ENCODE results near the gene TWNK.

Gene TWNK

GRCh38 chr10:100986952-100987684, at the start of gene TWNK, which contains the start of gene MRPL43:
Gene TWNK (plus strand): TSS chr10:100987543. CDS start chr10:100988211, 668 bp downstream.
Gene MRPL43 (minus strand): TSS chr10:100987497. CDS start chr10:100987443, 54 bp downstream.
- in situ Hi-C loops (cut with MboI; ENCODE audit: low sequenced_read_pairs), result no loop called here

- in situ Hi-C loops (cut with MboI; ENCODE audit: low sequenced_read_pairs), result no loop called here
Observed at GRCh38 chr10:100939763-100940344, 47.5 kb upstream of the TWNK start.

DNA sequence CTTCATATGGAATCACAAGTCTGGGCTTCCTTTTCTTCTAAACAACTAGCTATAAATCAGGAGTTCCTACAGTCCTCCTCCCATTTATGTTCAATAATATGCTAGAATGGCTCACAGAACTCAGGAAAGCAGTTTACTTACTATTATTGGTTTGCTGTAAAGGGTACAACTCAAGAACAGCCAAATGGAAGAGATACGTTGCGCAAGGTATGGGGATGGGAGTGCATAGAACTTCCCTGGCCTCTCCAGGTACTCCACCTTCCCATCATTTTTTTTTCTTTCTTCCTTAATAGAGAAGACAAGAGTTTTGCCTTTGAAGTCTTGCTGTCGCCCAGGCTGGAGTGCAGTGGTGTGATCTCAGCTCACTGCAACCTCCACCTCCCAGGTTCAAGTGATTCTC, 45.1 kb upstream of the TWNK start:
- in situ Hi-C loops (cut with MboI; ENCODE audit: low sequenced_read_pairs), result no loop called here

GRCh38 chr10:100943508-100943907, 43.8 kb upstream of the TWNK start:
- in situ Hi-C loops (cut with MboI; ENCODE audit: low sequenced_read_pairs), result no loop called here

GRCh38 chr10:100945754-100946153, 41.6 kb upstream of the TWNK start:
- in situ Hi-C loops (cut with MboI; ENCODE audit: low sequenced_read_pairs), result no loop called here

GRCh38 chr10:100948916-100949315, 38.4 kb upstream of the TWNK start:
- in situ Hi-C loops (cut with MboI; ENCODE audit: low sequenced_read_pairs), result no loop called here

DNA sequence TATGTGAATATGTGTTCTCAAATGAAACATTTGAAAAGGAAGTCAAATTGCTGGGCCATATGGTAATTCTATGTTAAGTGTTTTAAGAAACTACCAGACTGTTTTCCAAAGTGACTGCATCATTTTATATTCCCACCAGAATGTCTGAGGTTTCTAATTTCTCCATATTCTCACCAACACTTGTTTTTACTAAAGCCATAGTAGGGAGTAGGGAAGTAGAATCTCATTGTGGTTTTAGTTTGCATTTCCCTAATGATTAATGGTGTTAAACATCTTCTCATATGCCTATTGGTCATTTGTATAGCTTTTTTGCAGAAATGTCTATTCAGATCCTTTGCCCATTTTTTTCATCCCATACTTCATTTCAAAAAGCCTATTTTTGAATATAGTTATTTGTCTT, 27.1 kb upstream of the TWNK start:
- in situ Hi-C loops (cut with MboI; ENCODE audit: low sequenced_read_pairs), result no loop called here

DNA sequence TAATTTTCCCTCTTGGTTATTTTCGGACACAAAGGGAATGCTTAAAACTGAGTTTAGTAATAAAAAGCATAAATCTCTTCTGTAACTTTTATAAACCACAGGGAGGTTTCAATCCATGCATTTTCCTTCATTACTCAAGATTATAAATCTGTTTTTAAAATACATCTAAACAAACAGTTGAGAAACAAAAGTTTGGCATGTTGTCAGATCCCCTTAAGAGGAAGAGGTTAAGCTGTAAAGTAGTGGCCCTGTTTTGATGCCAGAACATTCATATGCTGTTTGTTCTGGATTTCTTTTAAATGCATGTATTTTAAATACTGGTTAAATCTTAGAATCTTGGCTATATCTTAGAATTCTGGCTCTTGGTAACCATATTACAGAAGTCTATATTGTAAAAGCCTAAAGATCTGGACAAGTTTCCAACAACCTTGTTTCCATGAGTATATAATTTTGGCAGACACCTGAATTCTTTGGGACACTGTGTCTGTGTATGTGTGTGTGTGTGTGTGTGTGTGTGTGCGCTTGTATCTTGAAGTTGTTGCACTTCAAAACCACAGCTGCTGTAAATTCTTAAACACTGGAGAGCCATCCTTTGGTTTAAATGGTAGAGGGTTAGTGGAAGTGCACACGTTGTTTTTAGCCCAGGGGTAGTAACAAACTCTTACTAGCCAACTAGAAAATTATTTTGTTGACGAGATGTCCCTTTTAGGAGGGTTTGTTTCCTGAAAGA, 24.8 kb upstream of the TWNK start:
- in situ Hi-C loops (cut with MboI; ENCODE audit: low sequenced_read_pairs), result no loop called here

GRCh38 chr10:100963826-100964225, 23.5 kb upstream of the TWNK start:
- in situ Hi-C loops (cut with MboI; ENCODE audit: low sequenced_read_pairs), result no loop called here

DNA sequence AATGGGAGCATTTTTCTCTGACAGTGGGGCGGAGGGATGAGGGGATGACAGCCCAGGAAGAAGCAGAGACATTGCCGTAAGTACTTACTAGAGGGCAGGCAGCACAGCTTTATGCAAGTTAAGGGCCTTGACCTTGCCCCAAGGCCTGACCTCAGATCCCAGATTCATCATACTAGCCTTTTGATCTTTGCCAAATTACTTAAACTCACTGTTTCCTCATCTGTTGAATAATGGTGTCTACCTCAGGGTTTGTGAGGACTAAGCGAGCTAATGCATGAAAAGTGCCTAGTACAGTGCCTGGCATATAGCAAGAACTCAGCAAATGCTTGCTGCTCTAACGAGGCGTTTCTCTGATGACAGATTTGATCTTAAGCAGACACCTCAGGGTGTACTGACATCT, 21.5 kb upstream of the TWNK start:
- in situ Hi-C loops (cut with MboI; ENCODE audit: low sequenced_read_pairs), result no loop called here

DNA sequence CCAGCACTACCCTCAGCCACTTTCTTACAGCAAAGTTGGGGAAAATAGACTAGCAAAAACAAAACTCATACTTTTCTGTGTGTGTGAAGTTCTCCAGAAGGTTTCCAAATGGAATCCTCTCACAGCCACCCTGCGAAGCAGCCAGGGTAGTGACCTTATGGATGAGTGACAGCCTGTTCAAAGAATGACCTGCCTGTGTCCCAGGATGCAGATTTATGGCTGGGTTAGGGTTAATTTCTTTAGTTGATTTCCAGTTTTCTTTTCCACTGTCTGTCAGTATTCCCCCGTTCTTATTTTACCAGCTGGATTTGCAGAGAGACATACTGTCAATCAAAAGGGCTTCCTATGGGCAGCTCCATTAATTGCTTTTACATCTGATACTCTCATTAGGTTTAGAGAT, 20.5 kb upstream of the TWNK start:
- in situ Hi-C loops (cut with MboI; ENCODE audit: low sequenced_read_pairs), result no loop called here

DNA sequence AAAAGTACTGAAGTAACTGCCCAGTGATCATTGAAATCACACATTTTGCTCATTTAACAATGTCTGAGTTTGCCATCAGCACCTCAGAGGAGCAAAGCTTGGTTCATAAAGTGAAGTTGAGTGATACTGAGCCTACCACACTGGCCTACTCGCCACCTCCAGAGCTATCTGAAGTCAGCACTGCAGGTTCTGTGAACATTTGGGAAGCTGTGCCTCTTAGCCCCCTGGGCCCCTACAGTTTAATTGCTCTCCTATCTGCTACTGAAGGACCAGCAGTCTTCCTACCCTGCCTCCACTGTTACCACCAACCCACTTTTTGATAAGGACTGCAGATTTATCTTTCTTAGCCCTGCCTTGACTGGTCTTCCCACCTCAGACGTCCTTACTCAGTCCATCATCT, 20.0 kb upstream of the TWNK start:
- in situ Hi-C loops (cut with MboI; ENCODE audit: low sequenced_read_pairs), result no loop called here

- in situ Hi-C loops (cut with MboI; ENCODE audit: low sequenced_read_pairs), result no loop called here
Observed at GRCh38 chr10:100968062-100968736, 19.1 kb upstream of the TWNK start.

DNA sequence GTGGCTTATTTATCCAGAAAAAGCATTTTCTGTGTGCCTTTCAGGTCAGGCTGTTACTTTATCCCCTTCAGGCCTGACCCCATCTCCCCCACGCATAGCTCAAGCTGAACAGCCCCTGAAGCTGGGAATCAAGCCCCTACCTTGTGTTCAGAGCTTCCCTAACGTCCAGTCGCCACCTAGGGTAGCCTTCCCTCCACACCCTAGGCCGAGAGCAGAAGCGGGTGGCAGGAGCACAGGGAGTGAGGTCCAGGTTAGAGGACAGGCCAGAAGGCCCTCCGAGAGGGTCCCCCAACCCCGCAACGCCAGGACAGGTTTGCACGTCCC, 18.5 kb upstream of the TWNK start:
- in situ Hi-C loops (cut with MboI; ENCODE audit: low sequenced_read_pairs), result no loop called here

DNA sequence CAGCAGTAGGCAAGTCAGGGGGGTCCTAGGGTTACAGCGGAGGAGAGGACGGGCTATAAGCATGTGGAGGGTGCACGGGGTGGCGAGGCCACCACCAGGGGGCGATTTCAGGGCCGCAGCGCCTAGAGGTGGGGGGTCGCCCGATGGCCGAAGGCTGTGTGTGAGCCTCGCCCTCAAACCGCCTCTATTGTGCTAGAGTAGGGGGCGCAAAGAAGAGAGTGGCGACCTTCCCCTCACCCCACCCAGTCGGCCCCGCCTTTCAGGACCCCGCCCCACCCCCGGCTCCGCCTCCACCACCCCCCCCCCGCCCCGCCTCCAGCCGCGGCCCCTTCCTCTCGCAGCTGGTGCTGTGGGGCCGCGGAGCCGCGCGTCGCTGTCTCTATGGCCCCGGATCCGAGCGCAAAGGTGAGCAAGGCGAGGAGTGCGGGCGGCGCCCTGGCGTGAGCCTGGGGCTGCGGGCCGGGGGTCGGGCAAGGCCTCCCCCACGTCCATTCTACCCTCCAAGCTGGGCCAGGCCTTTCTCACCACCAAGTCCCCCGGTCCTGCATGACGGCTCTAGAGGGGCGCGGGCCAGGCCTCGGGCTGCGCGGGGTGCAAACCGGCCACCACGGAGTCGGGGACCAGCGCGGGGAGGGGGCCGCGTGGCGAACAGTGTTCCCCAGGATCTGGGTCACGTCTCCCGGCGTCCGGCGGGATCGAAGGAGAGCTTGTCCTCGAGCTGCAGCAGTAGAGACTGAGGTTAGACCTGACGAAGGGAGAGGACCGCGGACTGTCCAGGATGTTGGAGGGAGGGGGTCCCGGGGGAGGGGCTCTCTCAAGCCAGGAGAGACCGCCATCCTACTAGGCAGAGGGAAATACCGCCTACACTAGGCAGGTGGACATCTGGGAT, 17.9 kb upstream of the TWNK start, which contains the start of gene SEMA4G:
Gene SEMA4G (plus strand): TSS at position 318 of the 889 bp plus-strand sequence. CDS start 3,409 bp downstream, outside the sequence.
- in situ Hi-C loops (cut with MboI; ENCODE audit: low sequenced_read_pairs), result no loop called here

DNA sequence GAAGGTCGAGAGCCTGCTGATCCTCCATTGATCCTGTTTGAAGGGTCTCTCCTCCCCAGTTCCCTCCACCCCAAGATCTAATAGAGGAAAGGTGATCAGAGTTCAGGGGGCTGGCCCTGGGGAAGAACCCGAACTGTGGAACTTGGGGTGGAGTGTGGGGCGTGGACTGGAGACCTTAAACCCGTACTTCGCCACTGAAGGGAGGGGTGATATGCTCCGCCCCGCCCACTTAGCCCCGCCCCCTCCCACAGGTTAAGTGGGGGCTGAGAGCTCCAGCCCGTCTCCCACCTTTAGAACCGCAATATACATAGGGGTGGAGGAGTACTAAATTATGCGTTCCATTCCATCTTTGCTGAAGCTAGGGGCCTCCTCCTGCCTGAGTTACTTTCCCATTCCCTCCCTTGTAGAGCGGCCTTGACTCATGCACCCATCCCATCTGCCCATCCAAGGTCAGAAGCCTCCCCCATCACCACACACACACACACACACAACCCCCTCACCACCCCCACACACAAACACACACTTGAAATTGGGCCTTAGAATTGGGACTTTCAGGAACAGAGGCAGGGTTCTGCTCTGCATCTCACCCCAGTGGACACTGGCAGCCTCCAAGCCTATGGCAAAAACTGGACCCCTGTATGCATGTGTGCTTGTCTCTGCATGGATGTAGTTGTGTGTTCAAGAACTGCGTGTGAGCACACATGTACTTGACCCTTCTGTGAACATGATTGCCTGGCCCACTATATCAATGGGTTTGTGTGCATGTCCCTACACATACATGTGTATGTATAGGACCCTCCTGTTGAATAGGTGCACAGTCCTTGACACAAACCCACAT, 17.0 kb upstream of the TWNK start:
- in situ Hi-C loops (cut with MboI; ENCODE audit: low sequenced_read_pairs), result no loop called here

DNA sequence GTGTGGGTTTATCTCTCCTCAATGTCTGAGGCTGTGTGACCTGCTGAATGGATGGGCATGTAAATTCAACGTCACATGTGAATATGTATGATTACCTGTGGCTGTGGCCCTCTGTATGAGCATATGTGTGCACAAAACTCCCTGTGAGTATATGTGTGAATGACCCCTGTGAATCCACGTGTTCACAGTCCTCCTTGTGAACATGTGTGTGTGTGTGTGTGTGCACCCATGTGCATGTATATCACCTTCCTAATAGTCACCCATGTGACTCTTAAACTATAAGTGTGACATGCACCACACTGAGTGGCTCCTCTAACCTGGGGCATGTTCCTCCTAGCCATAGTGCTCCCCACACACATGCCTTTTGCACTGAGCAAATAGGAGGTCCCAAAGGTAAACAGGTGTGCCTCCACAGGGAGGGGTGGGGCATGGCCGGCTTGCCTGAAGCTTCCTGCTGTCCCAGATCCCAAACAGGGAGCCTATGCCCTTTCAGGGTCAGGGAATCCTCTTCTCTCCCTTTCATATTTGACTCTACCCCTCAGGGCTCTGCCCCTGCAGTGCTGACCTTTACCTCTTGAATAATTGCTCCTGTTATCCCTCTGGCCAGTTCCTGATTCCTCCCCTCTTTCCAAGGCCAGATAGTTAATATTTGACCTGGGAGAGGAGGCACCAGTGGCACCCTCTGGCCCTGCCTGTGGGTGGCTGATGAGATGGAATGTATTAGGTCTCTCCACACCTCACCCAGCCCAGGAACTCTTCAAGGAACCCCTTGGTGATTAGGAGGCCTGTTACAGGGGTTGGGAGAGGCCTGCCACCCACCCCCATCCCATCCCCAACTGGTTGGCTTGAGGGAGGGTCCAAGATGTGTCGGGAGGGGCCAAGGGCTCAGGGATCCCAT, 16.2 kb upstream of the TWNK start:
- in situ Hi-C loops (cut with MboI; ENCODE audit: low sequenced_read_pairs), result no loop called here

- in situ Hi-C loops (cut with MboI; ENCODE audit: low sequenced_read_pairs), result no loop called here
Observed at GRCh38 chr10:100972115-100972903, 15.0 kb upstream of the TWNK start.
